RCC 7860 (cell line): Measurements from ENCODE around the gene ZNF117.
"Not testable (repeated sequence)": the region's sequence is repeated elsewhere in the genome, so short reads cannot be mapped to it uniquely, and the experiment has no call there.

ENCODE experiments used
- DNase-seq: peaks from one replicate; pipeline ENCODE4 v3.0.0-alpha.2; 2015; ENCODE audit warnings: low spot score
- FAIRE-seq: peaks from 2 replicates; lab custom pipeline; 2012; peaks lifted over from hg19 to GRCh38; lab: Jason Lieb, UNC

Gene ZNF117

GRCh38 chr7:64990936-64991335, at the start of gene ZNF117:
Gene ZNF117 (minus strand): TSS chr7:64991036.
- no peak for FAIRE-seq
- DNase-seq, result no peak

- not testable (repeated sequence) for FAIRE-seq
- peak; percentile 8 for DNase-seq
Measured at GRCh38 chr7:65038767-65039166, 47.9 kb upstream of the ZNF117 start.

GRCh38 chr7:65037740-65038688, 47.2 kb upstream of the ZNF117 start:
- DNase-seq (peak; percentile 83), FAIRE-seq (no peak)

GRCh38 chr7:65036526-65036925, 45.7 kb upstream of the ZNF117 start:
- not testable (repeated sequence) for DNase-seq

GRCh38 chr7:65035469-65035868, 44.6 kb upstream of the ZNF117 start:
- FAIRE-seq, result not testable (repeated sequence)

More at GRCh38 chr7:65036526-65036925, 45.7 kb upstream of the ZNF117 start:
- FAIRE-seq, result not testable (repeated sequence)

DNA sequence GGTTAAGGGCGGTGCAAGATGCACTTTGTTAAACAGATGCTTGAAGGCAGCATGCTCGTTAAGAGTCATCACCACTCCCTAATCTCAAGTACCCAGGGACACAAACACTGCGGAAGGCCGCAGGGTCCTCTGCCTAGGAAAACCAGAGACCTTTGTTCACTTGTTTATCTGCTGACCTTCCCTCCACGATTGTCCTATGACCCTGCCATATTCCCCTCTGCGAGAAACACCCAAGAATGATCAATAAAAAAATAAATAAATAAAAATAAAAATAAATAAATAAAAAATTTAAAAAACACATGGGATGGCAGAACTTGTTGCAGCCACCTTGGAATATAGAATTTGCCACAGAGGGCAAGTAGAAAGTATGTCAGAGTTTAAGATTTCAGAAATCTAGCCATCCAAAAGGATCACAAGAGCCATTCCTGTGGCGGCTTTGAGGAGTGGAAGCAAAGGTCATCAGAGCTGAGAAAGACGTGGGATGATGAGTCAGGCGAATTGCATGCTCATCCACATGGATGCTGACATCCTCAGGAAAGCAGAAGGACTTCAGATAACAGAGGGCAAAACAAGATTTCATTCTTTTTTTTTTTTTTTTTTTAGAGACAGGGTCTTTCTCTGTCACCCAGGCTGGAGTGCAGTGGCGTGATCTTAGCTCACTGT, 43.4 kb upstream of the ZNF117 start:
- peak; percentile 77 for FAIRE-seq
- DNase-seq, result peak; percentile 41

More at GRCh38 chr7:65035469-65035868, 44.6 kb upstream of the ZNF117 start:
- DNase-seq, result not testable (repeated sequence)

- not testable (repeated sequence) for DNase-seq, FAIRE-seq
Measured at GRCh38 chr7:65033391-65033790, 42.6 kb upstream of the ZNF117 start.

DNA sequence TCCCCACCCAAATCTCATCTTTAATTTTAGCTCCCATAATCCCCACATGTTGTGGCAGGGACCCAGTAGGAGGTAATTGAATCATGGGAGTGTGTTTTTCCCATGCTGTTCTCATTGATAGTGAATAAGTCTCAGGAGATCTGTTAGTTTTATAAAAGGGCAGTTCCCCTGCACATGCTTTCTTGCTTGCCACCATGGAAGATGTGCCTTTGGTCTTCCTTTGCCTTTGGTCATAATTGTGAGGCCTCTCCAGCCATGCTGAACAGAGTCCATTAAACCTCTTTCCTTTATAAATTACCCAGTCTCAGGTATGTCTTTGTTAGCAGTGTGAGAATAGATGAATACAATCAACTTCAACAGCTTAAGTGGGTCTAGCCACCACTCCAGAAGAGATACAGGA, 34.2 kb upstream of the ZNF117 start:
- not testable (repeated sequence) for DNase-seq, FAIRE-seq

DNA sequence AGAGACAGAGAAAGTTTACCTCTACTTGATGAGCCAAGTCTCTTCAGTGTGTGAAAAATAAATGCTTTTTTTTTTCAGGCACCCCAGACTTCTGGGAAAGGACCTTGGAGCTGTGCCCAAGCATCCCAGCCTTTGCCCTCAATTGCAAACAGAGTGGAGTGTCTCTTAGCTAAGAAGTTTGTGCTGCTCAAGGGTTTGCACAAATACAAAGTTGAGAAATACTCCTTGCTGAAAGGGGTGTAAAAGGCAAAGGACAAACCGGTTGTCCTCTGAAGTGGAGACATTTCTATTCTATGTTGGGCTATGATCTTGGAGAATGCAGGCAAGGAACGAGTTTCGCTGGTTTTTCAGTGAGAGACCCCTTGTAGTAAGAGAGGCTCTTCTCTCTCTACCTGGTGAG, 30.1 kb upstream of the ZNF117 start:
- not testable (repeated sequence) for DNase-seq, FAIRE-seq

DNA sequence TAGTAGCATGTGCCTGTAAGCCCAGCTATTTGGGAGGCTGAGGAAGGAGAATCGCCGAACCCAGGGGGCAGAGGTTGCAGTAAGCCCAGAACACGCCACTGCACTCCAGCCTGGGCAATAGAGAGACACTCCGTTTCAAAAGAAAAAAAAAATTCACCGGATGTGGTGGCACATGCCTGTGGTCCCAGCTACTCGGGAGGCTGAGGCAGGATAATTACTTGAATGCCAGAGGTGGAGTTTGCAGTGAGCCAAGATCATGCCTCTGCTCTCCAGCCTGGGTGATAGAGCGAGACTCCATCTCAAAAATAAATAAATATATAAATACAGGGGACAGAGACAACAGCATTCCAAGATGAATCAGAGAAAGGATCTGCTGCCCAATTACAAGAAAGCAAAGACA, 19.0 kb upstream of the ZNF117 start:
- FAIRE-seq, result not testable (repeated sequence)

GRCh38 chr7:65009394-65009793, 18.6 kb upstream of the ZNF117 start:
- DNase-seq, FAIRE-seq: not testable (repeated sequence)

More for the DNA sequence above, 19.0 kb upstream of the ZNF117 start:
- DNase-seq, result not testable (repeated sequence)

GRCh38 chr7:65007036-65007435, 16.2 kb upstream of the ZNF117 start:
- DNase-seq, FAIRE-seq: not testable (repeated sequence)

DNA sequence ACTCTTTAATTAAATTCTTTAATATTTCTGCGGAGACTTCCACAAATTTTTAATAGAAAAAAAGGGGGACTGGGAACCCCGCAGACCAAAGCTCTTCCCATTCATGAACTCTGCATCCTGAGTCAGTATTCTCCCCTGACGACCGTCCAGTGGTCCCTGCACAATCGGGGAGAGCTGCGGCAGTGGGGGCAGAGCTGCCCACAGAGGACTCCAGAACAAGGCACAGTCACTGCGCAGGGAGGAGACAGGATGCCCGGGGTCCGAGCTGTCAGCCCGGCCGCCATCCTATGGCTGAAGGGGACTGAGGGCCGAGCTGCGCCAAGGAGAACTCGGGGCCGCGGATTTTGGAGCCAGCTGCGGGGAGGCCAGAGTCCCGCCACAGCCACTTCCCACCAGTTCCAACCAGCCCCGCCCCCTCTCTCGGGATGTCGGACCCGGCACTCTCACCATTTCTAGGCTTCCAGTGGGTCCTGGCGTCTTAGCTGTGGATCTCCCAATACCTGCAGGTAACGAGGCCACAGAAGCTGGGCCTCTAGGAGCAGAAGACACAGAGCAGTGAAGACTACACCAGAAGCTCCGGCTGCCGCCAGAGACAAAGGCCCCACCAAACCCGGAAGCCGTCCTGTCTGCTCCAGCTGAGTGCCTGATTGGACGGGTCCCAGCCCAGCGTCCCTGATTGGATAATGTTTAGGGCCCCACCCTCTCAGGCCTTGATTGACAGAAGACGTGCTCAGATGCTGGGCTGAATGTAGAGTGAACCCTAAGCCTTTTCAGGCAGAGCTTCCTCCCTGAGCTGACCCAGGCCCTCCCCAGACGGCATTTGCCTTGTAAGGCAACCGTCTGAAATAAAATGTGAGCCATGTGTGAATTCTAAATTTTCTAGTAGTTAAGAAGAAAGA, 15.5 kb upstream of the ZNF117 start, which contains the start of gene ERV3-1:
ERV3-1 (minus strand) TSS at position 594 of the 899 bp plus-strand sequence. CDS start 13,661 bp downstream, outside the sequence.
- FAIRE-seq (peak; percentile 84), DNase-seq (peak; percentile 93)

DNA sequence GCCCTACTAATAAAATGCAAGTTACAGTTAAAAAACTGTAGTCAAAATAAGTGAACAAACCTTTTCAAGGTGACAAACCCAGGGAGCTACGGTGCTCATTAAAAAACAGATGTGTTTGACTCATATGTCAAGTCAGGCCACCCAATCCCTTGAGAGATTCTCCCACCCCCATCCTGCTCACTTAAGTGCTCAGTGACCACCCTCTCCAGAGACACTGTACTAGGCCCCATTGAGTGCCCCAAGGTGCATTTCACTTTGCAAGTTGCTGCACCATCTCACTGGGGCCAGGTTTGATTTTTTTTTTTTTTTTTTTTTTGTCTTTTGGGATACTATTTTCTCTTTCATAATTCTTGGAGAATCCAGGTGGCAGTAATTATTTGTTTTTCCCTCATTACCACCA, 13.7 kb upstream of the ZNF117 start:
- DNase-seq, result no peak
- no peak for FAIRE-seq

DNA sequence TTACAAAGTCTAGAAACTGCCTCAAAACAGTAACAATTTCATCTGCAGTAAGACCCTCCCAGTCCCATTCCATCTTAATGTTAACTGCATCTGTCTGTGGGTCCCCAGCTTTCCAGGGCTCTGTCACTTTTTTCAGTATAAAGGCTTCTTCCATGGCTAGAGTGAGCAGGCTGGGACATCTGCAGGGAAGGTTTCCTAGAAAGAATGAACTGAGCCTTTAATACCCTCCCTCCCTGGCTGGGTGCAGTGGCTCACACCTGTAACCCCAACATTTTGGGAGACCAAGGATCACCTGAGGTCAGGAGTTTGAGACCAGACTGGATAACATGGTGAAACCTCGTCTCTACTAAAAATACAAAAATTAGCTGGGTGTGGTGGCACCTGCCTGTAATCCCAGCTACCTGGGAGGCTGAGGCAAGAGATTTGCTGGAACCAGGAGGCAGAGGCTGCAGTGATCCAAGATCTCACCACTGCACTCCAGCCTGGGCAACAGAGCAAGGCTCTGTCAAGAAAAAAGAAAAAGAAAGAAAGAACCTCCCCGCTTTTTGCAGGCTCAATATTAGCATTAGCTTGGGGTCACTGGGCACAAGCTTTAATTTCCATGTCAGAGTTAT, 12.2 kb upstream of the ZNF117 start:
- FAIRE-seq (no peak), DNase-seq (no peak)

- FAIRE-seq (no peak), DNase-seq (no peak)
Measured at GRCh38 chr7:65001291-65001814, 10.5 kb upstream of the ZNF117 start.

- no peak for DNase-seq
- no peak for FAIRE-seq
Measured at GRCh38 chr7:64999165-65000004, 8.5 kb upstream of the ZNF117 start.

- FAIRE-seq, result no peak
- no peak for DNase-seq
Measured at GRCh38 chr7:64998865-64999164, 8.0 kb upstream of the ZNF117 start.

DNA sequence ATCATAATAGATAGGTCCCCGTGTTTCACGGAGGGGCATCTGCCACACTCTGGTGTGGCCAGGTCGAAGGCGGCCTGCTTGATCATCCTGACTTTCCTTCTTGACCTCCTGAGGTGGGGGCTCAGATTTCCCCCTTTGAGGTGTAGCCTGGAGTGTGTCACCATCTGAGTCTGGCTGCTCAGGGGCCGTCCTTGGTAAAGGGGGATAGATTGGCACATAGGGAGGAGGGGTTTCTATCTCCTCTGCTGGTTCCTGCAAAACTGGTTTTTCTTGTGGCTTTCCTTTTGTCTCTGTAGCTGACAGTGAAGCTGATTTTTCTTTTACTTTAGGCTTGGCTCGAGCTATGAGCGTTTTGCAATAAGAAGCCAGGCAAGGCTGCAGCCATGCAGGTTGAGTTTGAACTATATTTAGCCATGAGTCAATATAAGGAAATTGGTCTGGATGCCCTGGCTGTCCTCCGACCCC, 7.1 kb upstream of the ZNF117 start:
- DNase-seq (no peak), FAIRE-seq (no peak)
